Left forelimb (tissue), 1 donor: ENCODE data around the gene CFP.

Source experiments
- DNase-seq: peaks from one replicate; pipeline ENCODE4 v3.0.0-alpha.2; 2018; ENCODE audit warnings: low spot score

Gene CFP

DNA sequence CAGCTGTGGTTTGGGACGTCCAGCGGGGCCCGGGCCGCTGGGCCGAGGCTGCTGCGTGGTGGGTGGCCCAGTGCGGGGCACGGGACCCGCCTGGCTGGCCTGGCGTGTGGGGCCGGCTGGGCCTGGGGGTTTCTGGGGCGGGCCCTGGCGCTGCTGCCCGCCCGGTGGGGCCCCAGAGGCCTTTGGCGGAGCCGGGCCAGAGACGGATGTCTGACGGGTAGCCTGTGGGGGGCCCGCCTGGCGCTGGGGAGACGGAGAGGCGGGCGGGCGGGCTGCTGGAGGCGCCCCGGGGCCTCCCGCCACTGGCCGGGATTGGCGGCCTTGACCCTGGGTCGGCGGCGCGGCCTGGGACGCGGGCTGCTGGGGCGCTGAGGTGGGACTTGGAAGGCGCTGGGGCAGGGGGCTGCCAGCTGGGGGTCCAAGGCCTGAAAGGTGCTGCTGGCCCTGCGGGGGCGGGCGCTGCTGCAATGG is 55.6 kb downstream of the CFP start:
- DNase-seq = no peak

DNA sequence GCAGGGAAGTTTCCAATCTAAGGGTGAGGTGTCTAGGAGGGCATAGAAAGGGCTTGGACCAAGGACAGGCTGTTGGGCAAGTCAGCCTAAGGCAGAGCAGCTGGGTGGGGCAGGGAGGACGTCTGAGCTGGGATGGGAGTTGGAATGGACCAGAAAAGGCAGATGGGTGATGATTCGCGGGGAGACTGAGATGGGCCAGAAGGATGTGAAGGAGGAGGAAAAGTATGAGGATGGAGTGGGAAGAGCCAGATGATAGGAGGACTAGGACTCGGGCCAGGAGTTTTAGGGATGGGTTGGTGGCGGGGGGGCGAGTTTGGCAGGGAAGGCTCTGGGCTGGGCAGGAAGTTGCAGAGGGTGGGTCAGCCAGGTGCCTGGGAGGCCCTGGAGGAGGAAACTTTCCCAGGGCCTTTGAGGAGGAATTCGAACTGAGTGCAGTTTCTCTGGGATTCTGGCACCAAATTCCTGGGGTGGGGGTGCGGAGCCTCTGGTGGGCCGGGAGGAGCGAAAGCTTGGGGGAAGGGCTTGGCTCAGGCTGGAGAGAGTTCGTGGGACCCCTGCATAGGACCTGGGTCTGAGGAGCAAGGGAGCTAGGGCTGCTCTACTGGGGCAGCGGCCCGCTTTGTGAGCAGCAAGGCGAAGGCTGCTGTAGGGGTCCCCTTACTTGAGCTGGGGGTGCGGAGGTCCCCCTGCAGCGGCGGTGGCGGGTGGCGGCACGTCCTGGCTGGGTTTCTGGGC is 56.2 kb downstream of the CFP start:
- peak; percentile 80 for DNase-seq
